ENCODE data around the gene FAHD1.

The FAHD1 gene

GRCh38 chr16:1819611-1820010 lies 7.4 kb upstream of the FAHD1 start:
- Mint-ChIP-seq H3K9me3 (no peaks in the 10 kb centered on the region), H3K27ac (no peak overlapping the region), H3K36me3 (peaks cover 2% of the 10 kb centered on the region), H3K27me3 (no peaks in the 10 kb centered on the region), H3K4me3 (no peak overlapping the region), H3K4me1 (peaks cover 10% of the 10 kb centered on the region)

DNA sequence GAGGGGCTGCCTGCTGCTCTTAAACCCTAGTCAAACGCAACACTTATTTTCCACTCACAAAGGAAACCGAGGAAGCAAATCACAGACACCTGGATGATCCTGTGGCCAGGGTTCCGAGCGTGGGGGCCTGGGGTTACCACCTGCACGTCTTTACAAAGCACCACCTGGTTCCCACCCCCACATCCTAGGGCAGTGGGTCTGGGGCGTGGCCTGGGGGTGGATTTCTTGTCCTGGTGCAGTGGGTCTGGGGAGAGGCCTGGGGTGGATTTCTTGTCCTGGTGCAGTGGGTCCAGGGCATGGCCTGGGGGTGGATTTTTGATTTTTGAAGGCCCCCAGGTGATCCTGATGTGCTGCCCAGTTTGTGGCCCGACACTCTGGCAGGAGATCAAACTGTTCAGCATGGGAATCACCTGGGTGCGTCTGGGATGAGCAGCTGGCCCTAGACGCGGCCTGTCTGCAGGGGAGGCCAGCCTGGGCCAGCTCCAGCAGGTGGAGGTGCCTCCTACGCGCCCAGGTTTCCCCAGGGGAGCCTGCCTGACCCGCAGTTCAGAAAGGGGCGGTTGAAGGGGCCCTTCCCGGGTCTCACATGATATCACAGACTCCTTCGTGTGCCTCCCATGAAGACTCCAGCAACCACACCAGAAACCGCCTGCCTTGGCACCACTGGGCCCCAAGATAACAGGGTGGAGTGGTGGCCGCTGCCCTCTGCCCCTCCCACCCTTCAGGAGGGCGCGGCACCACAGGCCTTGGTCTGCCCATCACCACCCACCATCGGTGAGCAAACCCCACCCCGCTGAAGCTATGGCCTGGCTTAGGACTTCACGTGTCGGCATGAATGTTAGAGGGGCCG lies 6.7 kb upstream of the FAHD1 start:
- no peaks in the 10 kb centered on the region for H3K27me3 Mint-ChIP-seq
- H3K27ac Mint-ChIP-seq, result no peak overlapping the region
- H3K4me3 Mint-ChIP-seq, result no peak overlapping the region
- peaks cover 2% of the 10 kb centered on the region for H3K36me3 Mint-ChIP-seq
- peaks cover 14% of the 10 kb centered on the region for H3K4me1 Mint-ChIP-seq
- H3K9me3 Mint-ChIP-seq, result no peaks in the 10 kb centered on the region

DNA sequence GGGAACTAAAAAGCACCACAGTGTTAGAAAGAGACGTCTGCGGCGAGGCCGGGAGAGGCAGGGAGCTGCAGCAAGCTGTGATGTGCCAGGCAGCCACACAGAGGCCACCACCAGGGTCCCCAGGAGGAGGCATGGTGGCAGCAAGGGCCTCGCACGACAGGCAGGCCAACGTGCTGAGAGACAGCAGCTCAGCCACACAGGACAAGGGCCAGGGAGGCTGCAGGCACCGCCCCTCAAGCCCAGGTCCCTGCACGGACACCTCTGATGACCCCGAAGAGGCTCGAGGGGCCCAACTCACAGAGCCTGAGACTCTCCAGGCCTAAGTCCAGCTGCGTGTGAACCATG lies 6.1 kb upstream of the FAHD1 start:
- Mint-ChIP-seq H3K27me3 (no peaks in the 10 kb centered on the region), H3K27ac (no peak overlapping the region), H3K36me3 (no peaks in the 10 kb centered on the region), H3K9me3 (no peaks in the 10 kb centered on the region), H3K4me3 (no peak overlapping the region), H3K4me1 (peaks cover 19% of the 10 kb centered on the region)

DNA sequence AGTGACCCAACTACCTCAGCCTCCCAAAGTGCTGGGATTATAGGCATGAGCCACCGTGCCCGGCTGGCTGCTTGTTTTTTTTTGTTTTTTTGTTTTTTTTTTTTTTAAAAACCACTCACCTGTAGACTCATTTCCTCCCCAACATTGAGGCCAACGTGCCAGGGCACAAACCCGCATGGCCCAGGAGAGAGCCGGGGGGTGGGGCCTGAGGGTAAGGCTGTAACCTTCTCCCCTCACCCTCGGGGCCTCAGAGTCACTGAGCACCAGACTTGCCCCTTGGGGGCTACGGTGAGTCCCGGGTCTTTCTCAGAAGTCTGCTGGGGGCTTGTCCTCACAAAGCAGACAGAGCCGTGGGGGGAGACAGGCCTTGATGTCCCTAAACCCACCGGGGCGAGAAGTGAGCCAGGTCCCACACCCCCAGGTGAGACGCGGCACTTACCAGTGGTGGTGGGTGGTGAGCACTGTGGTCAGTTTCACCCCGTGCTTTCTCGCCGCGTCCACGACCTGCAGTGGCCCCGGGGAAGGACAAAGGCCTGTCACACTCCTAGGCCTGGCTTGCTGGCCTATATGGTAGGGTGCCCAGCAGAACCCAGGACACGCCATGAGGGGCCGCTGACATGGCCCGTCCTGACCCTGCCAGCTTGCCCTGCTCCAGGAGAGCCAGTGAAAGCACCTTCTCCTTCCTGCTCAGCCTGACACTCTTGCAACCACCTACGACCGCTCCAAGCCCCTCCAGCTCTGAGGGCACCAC lies 5.0 kb upstream of the FAHD1 start:
- H3K4me3 Mint-ChIP-seq, result no peak overlapping the region
- H3K9me3 Mint-ChIP-seq, result no peaks in the 10 kb centered on the region
- no peaks in the 10 kb centered on the region for H3K36me3 Mint-ChIP-seq
- peaks cover 19% of the 10 kb centered on the region for H3K4me1 Mint-ChIP-seq
- H3K27ac Mint-ChIP-seq, result no peak overlapping the region
- no peaks in the 10 kb centered on the region for H3K27me3 Mint-ChIP-seq

DNA sequence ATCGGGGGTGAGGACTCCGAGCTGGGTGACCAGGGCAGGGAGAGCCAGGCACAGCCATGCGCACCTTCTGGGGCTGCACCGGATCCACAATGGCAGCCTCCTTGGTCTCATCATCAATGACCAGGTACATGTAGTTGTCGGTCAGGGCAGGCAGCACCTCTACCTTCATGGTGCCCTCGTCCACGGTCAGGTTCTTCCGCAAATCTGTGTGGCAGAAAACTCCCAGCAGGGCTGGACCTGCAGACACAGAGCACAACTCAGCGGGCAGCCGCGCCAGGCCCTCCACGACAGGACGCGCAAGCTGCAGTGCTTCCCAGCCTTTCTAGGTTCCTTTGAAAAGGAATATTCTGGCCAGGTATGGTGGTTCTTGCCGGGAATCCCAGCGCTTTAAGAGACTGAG lies 4.2 kb upstream of the FAHD1 start:
- no peaks in the 10 kb centered on the region for H3K27me3 Mint-ChIP-seq
- H3K4me1 Mint-ChIP-seq, result peaks cover 24% of the 10 kb centered on the region
- no peaks in the 10 kb centered on the region for H3K9me3 Mint-ChIP-seq
- H3K4me3 Mint-ChIP-seq, result no peak overlapping the region
- H3K36me3 Mint-ChIP-seq, result no peaks in the 10 kb centered on the region
- H3K27ac Mint-ChIP-seq, result no peak overlapping the region

DNA sequence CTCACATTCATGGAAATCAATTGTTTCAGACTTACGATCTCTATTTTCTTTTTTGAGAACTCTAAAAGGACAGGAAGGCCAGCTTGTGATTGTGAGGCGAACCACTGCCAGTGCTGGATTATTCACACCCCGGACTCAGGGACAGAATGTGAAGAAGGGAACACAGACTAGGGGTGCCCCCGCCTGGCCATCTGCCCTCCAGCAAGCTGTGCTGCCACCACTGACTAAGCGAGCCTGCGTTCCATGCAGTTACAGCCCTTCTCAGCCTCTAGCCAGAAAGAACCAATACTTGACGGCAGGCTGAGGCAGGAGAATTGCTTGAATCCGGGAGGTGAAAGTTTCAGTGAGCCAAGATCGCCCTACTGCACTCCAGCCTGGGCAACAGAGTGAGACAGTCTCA lies 3.2 kb upstream of the FAHD1 start:
- Mint-ChIP-seq H3K9me3 (no peaks in the 10 kb centered on the region), H3K4me3 (no peak overlapping the region), H3K36me3 (no peaks in the 10 kb centered on the region), H3K27me3 (no peaks in the 10 kb centered on the region), H3K27ac (peak overlapping the region; percentile 55), H3K4me1 (peaks cover 27% of the 10 kb centered on the region)

- H3K4me1 Mint-ChIP-seq, result peaks cover 42% of the 10 kb centered on the region
- no peaks in the 10 kb centered on the region for H3K27me3 Mint-ChIP-seq
- no peak overlapping the region for H3K27ac Mint-ChIP-seq
- H3K9me3 Mint-ChIP-seq, result no peaks in the 10 kb centered on the region
- H3K4me3 Mint-ChIP-seq, result peak overlapping the region; percentile 82
- H3K36me3 Mint-ChIP-seq, result no peaks in the 10 kb centered on the region
Measured at GRCh38 chr16:1825381-1825863, 1.6 kb upstream of the FAHD1 start.

- Mint-ChIP-seq H3K9me3 (no peaks in the 10 kb centered on the region), H3K36me3 (no peaks in the 10 kb centered on the region), H3K27me3 (no peaks in the 10 kb centered on the region), H3K4me3 (peak overlapping the region; percentile 82), H3K27ac (peak overlapping the region; percentile 12), H3K4me1 (peaks cover 47% of the 10 kb centered on the region)
Measured at GRCh38 chr16:1825864-1826690, 929 bp upstream of the FAHD1 start.

DNA sequence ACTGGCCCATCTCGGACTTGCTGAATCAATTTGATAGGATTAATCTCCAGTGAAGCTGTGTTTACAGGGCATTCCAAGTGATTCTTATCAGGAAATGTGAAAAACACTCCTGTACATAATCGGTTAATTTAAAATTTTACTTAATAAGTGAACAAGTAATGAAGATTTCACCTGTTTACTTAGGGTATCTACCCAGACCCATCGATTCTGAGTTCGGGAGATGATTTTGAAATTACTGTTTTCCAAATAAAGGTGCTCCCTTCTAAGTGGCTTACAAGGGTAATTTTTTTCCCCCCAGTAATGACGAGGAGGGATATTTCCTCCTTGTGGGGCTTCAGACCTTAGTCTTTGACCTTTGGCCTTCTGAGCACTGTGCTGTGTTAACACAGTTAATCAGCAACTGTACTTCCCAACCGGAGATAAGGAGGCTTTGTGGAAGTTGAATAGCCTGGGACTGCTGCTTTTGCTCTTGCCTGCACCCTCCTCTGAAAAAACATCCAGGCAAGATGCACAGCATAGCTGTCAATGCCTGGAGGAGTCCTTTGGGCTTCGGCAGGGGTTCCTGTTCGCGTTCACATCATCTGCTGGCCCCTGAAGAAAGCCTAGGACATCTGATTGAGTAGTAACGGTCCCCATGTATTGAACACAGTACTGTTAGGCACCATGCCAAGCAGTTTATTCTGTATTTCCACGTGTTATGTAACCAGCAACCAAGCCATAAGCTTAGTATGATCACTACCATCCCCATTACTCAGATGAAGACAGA lies 1.8 kb downstream of the FAHD1 start:
- Mint-ChIP-seq H3K27me3 (no peaks in the 10 kb centered on the region), H3K36me3 (no peaks in the 10 kb centered on the region), H3K4me3 (peak overlapping the region; percentile 47), H3K4me1 (peaks cover 49% of the 10 kb centered on the region), H3K9me3 (no peaks in the 10 kb centered on the region), H3K27ac (no peak overlapping the region)

- Mint-ChIP-seq H3K9me3 (no peaks in the 10 kb centered on the region), H3K27me3 (no peaks in the 10 kb centered on the region), H3K27ac (no peak overlapping the region), H3K36me3 (no peaks in the 10 kb centered on the region), H3K4me3 (no peak overlapping the region), H3K4me1 (peaks cover 38% of the 10 kb centered on the region)
Measured at GRCh38 chr16:1830213-1830612, 3.2 kb downstream of the FAHD1 start.

DNA sequence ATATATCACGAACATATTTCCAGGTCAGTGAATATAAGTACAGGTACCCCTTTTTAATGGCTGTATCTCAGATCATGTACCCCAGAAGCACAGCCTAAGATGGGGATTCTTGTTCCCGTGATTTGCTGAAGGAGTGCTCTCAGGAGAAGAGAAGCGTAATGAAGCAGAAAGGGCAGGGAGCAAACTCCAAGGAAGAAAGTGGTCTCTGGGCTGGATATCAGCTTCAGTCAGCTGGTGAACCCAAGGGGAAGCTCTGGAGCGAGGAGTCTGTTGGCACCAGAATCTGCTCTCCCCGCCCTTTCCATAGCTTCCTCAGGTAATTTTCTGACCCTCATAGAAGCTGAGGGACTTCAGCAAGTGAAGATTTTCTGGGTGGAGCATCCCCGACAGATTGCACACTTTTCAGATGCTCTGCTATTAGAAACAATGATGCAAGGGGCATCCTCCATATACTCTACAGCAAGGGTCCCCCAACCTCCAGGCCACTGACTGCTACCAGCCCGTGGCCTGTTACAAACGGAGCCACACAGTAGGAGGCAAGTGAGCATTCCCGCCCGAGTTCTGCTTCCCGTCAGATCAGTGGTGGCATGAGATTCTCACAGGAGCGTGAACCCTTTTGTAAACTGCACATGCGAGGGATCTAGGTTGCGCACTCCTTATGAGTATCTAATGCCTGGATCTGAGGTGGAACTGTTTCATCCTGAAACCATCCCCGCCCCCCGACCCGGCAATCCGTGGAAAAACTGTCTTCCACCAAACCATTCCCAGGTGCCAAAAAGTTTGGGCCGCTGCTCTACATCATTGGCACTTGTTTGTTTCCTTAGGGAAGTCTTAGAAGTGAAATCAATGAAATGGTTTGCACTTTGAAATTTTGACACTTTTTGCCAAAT lies 4.4 kb downstream of the FAHD1 start:
- Mint-ChIP-seq H3K9me3 (no peaks in the 10 kb centered on the region), H3K36me3 (no peaks in the 10 kb centered on the region), H3K27me3 (no peaks in the 10 kb centered on the region), H3K27ac (no peak overlapping the region), H3K4me1 (peaks cover 32% of the 10 kb centered on the region), H3K4me3 (no peak overlapping the region)

DNA sequence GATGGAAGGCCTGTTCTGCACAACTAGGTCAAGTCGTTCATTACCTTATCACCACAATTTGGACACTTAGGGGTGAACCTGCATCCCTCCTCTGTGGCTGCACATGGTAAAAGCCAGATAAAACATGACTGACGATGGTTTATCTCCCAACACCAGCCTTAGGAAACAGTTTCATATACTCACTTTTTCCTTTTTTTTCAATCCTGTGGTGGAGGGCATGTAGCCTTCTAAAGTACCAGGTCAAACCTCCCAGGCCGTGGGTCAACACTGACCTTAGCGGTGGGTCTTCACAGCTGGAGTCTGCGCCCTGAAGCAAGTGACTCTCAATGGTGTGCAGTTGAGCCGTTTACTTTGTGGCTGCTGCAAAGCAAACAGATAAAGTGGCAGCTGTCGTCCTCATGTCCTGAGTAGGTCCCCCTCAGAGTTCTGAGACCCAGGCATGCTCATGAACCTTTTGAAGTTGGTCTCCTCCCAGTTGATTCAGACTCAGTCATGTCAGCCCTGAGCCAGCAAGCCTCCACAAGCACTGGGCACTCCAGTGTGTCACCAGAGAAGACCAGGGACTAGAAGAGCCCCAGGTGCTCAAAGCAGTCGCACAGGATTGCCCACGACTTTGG lies 5.9 kb downstream of the FAHD1 start:
- no peak overlapping the region for H3K27ac Mint-ChIP-seq
- no peak overlapping the region for H3K4me3 Mint-ChIP-seq
- no peaks in the 10 kb centered on the region for H3K27me3 Mint-ChIP-seq
- no peaks in the 10 kb centered on the region for H3K9me3 Mint-ChIP-seq
- H3K36me3 Mint-ChIP-seq, result no peaks in the 10 kb centered on the region
- peaks cover 27% of the 10 kb centered on the region for H3K4me1 Mint-ChIP-seq

DNA sequence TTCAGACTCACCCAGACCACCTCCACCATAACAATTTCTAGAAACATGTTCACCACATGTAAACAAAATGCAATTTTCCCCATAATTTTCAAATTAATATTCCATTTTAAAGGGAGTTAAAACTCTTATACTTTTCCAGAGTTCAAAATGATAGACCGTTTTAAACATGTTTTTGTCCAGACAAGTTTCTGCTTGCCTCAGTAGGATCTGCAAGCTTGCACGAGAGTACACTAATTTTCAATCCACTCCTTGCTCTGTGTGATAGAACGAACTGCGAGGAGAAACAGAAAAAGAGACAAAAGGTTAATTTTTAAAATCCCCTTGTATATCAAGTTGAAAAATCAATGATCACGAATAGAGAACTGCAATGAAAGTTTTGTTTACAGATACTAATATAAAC lies 7.1 kb downstream of the FAHD1 start:
- no peaks in the 10 kb centered on the region for H3K27me3 Mint-ChIP-seq
- H3K36me3 Mint-ChIP-seq, result no peaks in the 10 kb centered on the region
- no peaks in the 10 kb centered on the region for H3K9me3 Mint-ChIP-seq
- H3K4me1 Mint-ChIP-seq, result peaks cover 21% of the 10 kb centered on the region
- no peak overlapping the region for H3K4me3 Mint-ChIP-seq
- H3K27ac Mint-ChIP-seq, result no peak overlapping the region

DNA sequence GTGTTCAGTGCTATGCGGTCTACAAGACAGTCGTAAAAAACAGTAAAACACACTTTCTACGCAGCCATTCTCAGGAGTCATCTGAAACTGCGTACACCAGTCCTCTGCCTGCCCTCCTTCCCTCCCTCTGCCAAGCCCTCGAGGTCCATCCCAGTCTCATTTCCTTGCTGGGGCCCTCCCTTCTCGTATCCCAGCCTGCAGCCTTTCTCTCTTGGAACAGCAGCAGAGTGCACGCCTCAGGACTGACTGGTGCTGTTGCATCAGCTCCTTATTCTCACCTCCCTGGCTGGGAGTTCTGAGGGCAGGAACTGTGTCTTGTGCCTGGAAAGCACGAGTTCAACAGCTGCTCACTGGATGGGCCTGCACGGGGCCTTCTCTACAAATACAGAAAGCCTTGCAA lies 12.5 kb downstream of the FAHD1 start:
- Mint-ChIP-seq H3K4me3 (no peak overlapping the region), H3K4me1 (no peaks in the 10 kb centered on the region), H3K27ac (no peak overlapping the region), H3K36me3 (no peaks in the 10 kb centered on the region), H3K27me3 (no peaks in the 10 kb centered on the region), H3K9me3 (no peaks in the 10 kb centered on the region)

Data from activated naive CD4-positive, alpha-beta T cell treated with anti-CD3 and anti-CD28 coated beads, Interleukin-2, amount 50 U/mL, for 24 hours (primary cell).